K562 (cell line): ENCODE measurements around the gene SYPL2. TPM values are rescaled to one million over a fixed set of nuclear protein-coding genes. Genes with fewer than 3 reads are reported as not detected.
A peak's percentile ranks its signal among the peaks of the same experiment; 100 is the strongest.

Experiments used
- ELF4 ChIP-seq: fragments of 450-650 bp; formaldehyde crosslinking; IDR thresholded peaks from 2 replicates; pipeline ENCODE4 v1.4.0; 2022; ENCODE audit warnings: missing genetic modification characterization
- HDAC6 ChIP-seq: IDR thresholded peaks from 2 replicates; pipeline ENCODE4 v1.6.1; 2012; ENCODE audit warnings: low read depth, mild to moderate bottlenecking, control low read depth, inconsistent platforms, low read length, moderate library complexity
- ILK ChIP-seq: fragments of 450-650 bp; IDR thresholded peaks from 2 replicates; pipeline ENCODE4 v1.6.1; 2016; ENCODE audit warnings: missing genetic modification characterization, low read depth, mild to moderate bottlenecking, missing compliant biosample characterization, moderate library complexity, borderline replicate concordance
- PTBP1 ChIP-seq: fragments of 200-400 bp; formaldehyde crosslinking; IDR thresholded peaks from 2 replicates; pipeline ENCODE4 v1.6.1; 2017; ENCODE audit warnings: low read depth, low read length
- RBM39 ChIP-seq: fragments of 200-400 bp; formaldehyde crosslinking; optimal IDR thresholded peaks from 2 replicates; pipeline ENCODE3; 2018; ENCODE audit warnings: low read depth, low read length
- TAL1 ChIP-seq: fragments of 450-650 bp; IDR thresholded peaks from 2 replicates; pipeline ENCODE4 v1.6.1; 2016; ENCODE audit warnings: mild to moderate bottlenecking
- ZFP36 ChIP-seq: fragments of 150-350 bp; IDR thresholded peaks from 2 replicates; pipeline ENCODE4 v1.6.1; 2018; ENCODE audit warnings: low read length, low read depth; ENCODE audit not compliant: partially characterized antibody
- ZNF696 ChIP-seq: fragments of 250-450 bp; sonication (Bioruptor Pico); conservative IDR thresholded peaks from 2 replicates; pipeline ENCODE4 v1.4.0; 2020; ENCODE audit warnings: mild to moderate bottlenecking, moderate library complexity
- polyA plus RNA-seq, 8 experiments: library from polyadenylated mRNA; depleted of rRNA in 4 of 8; stranded (reverse) in 5 of 8; unstranded in 3 of 8; fragments of >200 nt; fragmentation: Nextera tagmentation in 2 of 8; fragmentation: Illumina TruSeq in 1 of 8; extraction: Ambion mirVana in 2 of 8; extraction: Trizol in 1 of 8; gene quantifications; 2 replicates each; pipeline versions ENCODE4 v1.2.1 to v1.2.3, GENCODE V29; 2011 to 2014; ENCODE audit warnings: inconsistent platforms in 1 of 8, missing spikeins in 1 of 8
- total RNA-seq, 7 experiments: library from RNA; depleted of rRNA in 6 of 7; stranded (reverse); fragments of >200 nt in 6 of 7; fragmentation: Illumina TruSeq in 2 of 7; extraction: Trizol in 2 of 7; gene quantifications; 2 replicates each; pipeline versions ENCODE4 v1.2.1 to v1.2.3, GENCODE V29; 2011 to 2021; ENCODE audit warnings: low replicate concordance in 1 of 7
- TF ChIP-seq, protein P1 (sequence below): fragments of 250-450 bp; sonication (Bioruptor Pico); IDR thresholded peaks from 2 replicates; pipeline ENCODE4 v1.5.0; 2022; ENCODE audit warnings: mild to moderate bottlenecking
- TF ChIP-seq, protein P2 (sequence below): IDR thresholded peaks from 3 replicates; pipeline ENCODE4 v1.6.1; 2011; ENCODE audit warnings: borderline replicate concordance, mild to moderate bottlenecking; ENCODE audit not compliant: insufficient read length, insufficient read depth
- TF ChIP-seq, protein P3 (sequence below): fragments of 200-800 bp; sonication (Bioruptor generic); IDR thresholded peaks from 2 replicates; pipeline ENCODE4 v1.6.1; 2016; ENCODE audit warnings: missing genetic modification characterization, missing compliant biosample characterization
- TF ChIP-seq, protein P4 (sequence below): fragments of 200-400 bp; formaldehyde crosslinking; IDR thresholded peaks from 2 replicates; pipeline ENCODE4 v1.6.1; 2017; ENCODE audit warnings: mild to moderate bottlenecking, low read depth, low read length, moderate library complexity

The SYPL2 gene
- total and polyA plus RNA-seq, 9 of the 15 experiments (the other 6 are each of a cell fraction or from before 2014, with no cell fraction given) = 0.03 to 0.20 (median 0.07) TPM; not detected in 2

DNA sequence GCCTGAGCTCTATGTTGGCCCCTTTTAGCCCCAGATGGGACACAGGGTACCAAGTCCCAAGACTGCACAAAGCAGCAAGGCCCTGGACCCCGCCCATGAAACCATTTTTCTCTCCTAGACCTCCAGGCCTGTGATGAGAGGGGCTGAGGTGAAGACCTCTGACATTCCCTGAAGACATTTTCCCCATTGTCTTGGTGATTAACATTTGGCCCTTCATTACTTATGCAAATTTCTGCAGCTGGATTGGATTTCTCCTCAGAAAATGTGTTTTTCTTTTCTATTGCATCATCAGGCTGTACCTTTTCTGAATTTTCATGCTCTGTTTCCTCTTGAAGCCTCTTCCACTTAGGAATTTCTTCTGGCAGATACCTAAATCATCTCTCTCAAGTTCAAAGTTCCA is 31.9 kb upstream of the SYPL2 start (continued):
- TF ChIP-seq ILK (tag) (no peak), HDAC6 (no peak), ELF4 (CRISPR knock-in tag) (no peak), TAL1 (no peak), RBM39 (no peak), ZNF696 (CRISPR knock-in tag) (no peak), PTBP1 (no peak), ZFP36 (peak; percentile 75)
- TF ChIP-seq, protein P1, sequence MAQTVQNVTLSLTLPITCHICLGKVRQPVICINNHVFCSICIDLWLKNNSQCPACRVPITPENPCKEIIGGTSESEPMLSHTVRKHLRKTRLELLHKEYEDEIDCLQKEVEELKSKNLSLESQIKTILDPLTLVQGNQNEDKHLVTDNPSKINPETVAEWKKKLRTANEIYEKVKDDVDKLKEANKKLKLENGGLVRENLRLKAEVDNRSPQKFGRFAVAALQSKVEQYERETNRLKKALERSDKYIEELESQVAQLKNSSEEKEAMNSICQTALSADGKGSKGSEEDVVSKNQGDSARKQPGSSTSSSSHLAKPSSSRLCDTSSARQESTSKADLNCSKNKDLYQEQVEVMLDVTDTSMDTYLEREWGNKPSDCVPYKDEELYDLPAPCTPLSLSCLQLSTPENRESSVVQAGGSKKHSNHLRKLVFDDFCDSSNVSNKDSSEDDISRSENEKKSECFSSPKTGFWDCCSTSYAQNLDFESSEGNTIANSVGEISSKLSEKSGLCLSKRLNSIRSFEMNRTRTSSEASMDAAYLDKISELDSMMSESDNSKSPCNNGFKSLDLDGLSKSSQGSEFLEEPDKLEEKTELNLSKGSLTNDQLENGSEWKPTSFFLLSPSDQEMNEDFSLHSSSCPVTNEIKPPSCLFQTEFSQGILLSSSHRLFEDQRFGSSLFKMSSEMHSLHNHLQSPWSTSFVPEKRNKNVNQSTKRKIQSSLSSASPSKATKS (CRISPR knock-in tag) = no peak
- TF ChIP-seq, protein P2, sequence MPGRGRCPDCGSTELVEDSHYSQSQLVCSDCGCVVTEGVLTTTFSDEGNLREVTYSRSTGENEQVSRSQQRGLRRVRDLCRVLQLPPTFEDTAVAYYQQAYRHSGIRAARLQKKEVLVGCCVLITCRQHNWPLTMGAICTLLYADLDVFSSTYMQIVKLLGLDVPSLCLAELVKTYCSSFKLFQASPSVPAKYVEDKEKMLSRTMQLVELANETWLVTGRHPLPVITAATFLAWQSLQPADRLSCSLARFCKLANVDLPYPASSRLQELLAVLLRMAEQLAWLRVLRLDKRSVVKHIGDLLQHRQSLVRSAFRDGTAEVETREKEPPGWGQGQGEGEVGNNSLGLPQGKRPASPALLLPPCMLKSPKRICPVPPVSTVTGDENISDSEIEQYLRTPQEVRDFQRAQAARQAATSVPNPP = no peak
- TF ChIP-seq, protein P3, sequence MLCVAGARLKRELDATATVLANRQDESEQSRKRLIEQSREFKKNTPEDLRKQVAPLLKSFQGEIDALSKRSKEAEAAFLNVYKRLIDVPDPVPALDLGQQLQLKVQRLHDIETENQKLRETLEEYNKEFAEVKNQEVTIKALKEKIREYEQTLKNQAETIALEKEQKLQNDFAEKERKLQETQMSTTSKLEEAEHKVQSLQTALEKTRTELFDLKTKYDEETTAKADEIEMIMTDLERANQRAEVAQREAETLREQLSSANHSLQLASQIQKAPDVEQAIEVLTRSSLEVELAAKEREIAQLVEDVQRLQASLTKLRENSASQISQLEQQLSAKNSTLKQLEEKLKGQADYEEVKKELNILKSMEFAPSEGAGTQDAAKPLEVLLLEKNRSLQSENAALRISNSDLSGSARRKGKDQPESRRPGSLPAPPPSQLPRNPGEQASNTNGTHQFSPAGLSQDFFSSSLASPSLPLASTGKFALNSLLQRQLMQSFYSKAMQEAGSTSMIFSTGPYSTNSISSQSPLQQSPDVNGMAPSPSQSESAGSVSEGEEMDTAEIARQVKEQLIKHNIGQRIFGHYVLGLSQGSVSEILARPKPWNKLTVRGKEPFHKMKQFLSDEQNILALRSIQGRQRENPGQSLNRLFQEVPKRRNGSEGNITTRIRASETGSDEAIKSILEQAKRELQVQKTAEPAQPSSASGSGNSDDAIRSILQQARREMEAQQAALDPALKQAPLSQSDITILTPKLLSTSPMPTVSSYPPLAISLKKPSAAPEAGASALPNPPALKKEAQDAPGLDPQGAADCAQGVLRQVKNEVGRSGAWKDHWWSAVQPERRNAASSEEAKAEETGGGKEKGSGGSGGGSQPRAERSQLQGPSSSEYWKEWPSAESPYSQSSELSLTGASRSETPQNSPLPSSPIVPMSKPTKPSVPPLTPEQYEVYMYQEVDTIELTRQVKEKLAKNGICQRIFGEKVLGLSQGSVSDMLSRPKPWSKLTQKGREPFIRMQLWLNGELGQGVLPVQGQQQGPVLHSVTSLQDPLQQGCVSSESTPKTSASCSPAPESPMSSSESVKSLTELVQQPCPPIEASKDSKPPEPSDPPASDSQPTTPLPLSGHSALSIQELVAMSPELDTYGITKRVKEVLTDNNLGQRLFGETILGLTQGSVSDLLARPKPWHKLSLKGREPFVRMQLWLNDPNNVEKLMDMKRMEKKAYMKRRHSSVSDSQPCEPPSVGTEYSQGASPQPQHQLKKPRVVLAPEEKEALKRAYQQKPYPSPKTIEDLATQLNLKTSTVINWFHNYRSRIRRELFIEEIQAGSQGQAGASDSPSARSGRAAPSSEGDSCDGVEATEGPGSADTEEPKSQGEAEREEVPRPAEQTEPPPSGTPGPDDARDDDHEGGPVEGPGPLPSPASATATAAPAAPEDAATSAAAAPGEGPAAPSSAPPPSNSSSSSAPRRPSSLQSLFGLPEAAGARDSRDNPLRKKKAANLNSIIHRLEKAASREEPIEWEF (CRISPR knock-in tag) = no peak
- TF ChIP-seq, protein P4, sequence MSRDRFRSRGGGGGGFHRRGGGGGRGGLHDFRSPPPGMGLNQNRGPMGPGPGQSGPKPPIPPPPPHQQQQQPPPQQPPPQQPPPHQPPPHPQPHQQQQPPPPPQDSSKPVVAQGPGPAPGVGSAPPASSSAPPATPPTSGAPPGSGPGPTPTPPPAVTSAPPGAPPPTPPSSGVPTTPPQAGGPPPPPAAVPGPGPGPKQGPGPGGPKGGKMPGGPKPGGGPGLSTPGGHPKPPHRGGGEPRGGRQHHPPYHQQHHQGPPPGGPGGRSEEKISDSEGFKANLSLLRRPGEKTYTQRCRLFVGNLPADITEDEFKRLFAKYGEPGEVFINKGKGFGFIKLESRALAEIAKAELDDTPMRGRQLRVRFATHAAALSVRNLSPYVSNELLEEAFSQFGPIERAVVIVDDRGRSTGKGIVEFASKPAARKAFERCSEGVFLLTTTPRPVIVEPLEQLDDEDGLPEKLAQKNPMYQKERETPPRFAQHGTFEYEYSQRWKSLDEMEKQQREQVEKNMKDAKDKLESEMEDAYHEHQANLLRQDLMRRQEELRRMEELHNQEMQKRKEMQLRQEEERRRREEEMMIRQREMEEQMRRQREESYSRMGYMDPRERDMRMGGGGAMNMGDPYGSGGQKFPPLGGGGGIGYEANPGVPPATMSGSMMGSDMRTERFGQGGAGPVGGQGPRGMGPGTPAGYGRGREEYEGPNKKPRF = no peak
